ENCODE results near the gene KLF7. TPM values are rescaled to one million over a fixed set of nuclear protein-coding genes. Genes with fewer than 3 reads are reported as not detected.

KLF7 gene
- polyA plus RNA-seq, 3 donors, result 9.4 to 40.7 (median 10.3) TPM

GRCh38 chr2:207139552-207139951 is 26.2 kb downstream of the KLF7 start:
- Histone ChIP-seq H3K4me2 (replicated peaks; ENCODE audit: extremely low read depth, low read length, poor library complexity, severe bottlenecking) (peak overlapping the region; percentile 23), H3K9me3 (replicated peaks in 1 of 2; ENCODE audit: control insufficient read depth in 1 of 2, insufficient read depth in 1 of 2, low read length in 2 of 2) (no peaks in the 10 kb centered on the region), H3K9ac (ENCODE audit: insufficient read depth, low read length, poor library complexity, severe bottlenecking) (no peak overlapping the region), H3K79me2 (ENCODE audit: insufficient read depth, low read length) (peaks cover 79% of the 10 kb centered on the region), H4K20me1 (ENCODE audit: insufficient read depth, low read length) (peaks cover 9% of the 10 kb centered on the region), H3K4me3 (replicated peaks in 1 of 3; ENCODE audit: low read depth in 2 of 3, low read length in 3 of 3) (peak overlapping the region in 1 of 3 experiments; percentile 18), H3K36me3 (replicated peaks in 1 of 2; ENCODE audit: control insufficient read depth in 1 of 2, insufficient read depth in 2 of 2, low read length in 2 of 2) (no peaks in the 10 kb centered on the region), H2AFZ (ENCODE audit: insufficient read depth, low read depth, low read length, poor library complexity, severe bottlenecking) (no peak overlapping the region), H3K27me3 (ENCODE audit: control insufficient read depth in 2 of 2, insufficient read depth in 2 of 2, low read length in 2 of 2) (no peaks in the 10 kb centered on the region), H3K27ac (ENCODE audit: low read depth in 1 of 2, low read length in 2 of 2) (peak overlapping the region; percentile 80 to 84), H3K4me1 (ENCODE audit: control insufficient read depth in 1 of 2, insufficient read depth in 2 of 2, low read length in 2 of 2) (peaks cover 96 to 98% of the 10 kb centered on the region in 2 donors)
- H3K9me3 Mint-ChIP-seq, result no peaks in the 10 kb centered on the region
- H3K27me3 Mint-ChIP-seq (ENCODE audit: low read depth in 3 of 3), result peaks cover 0 to 2% (median 0%) of the 10 kb centered on the region in 3 donors
- peaks cover 95% of the 10 kb centered on the region for H3K4me1 Mint-ChIP-seq
- TF ChIP-seq, protein P1, sequence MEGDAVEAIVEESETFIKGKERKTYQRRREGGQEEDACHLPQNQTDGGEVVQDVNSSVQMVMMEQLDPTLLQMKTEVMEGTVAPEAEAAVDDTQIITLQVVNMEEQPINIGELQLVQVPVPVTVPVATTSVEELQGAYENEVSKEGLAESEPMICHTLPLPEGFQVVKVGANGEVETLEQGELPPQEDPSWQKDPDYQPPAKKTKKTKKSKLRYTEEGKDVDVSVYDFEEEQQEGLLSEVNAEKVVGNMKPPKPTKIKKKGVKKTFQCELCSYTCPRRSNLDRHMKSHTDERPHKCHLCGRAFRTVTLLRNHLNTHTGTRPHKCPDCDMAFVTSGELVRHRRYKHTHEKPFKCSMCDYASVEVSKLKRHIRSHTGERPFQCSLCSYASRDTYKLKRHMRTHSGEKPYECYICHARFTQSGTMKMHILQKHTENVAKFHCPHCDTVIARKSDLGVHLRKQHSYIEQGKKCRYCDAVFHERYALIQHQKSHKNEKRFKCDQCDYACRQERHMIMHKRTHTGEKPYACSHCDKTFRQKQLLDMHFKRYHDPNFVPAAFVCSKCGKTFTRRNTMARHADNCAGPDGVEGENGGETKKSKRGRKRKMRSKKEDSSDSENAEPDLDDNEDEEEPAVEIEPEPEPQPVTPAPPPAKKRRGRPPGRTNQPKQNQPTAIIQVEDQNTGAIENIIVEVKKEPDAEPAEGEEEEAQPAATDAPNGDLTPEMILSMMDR (IDR thresholded peaks at IDR 0.05), result no peak
- WGBS (ENCODE audit: insufficient coverage), result 45% methylated on average over 2 of the region's 4 CpGs
- H3K27ac Mint-ChIP-seq, result peak overlapping the region; percentile 89 to 96 (median 94)
- peak; percentile 73 to 83 (median 80) for DNase-seq
- H3K4me3 Mint-ChIP-seq, result peak overlapping the region in 1 of 2 donors; percentile 62
- intact Hi-C loops (cut with micrococcal nuclease), result loop anchor here in 1 of 2 donors (10.0 kb wide), 1 partner anchor 335 kb away; no protein-coding TSS in a partner anchor
- H3K36me3 Mint-ChIP-seq, result peaks cover 22 to 27% of the 10 kb centered on the region in 2 donors

DNA sequence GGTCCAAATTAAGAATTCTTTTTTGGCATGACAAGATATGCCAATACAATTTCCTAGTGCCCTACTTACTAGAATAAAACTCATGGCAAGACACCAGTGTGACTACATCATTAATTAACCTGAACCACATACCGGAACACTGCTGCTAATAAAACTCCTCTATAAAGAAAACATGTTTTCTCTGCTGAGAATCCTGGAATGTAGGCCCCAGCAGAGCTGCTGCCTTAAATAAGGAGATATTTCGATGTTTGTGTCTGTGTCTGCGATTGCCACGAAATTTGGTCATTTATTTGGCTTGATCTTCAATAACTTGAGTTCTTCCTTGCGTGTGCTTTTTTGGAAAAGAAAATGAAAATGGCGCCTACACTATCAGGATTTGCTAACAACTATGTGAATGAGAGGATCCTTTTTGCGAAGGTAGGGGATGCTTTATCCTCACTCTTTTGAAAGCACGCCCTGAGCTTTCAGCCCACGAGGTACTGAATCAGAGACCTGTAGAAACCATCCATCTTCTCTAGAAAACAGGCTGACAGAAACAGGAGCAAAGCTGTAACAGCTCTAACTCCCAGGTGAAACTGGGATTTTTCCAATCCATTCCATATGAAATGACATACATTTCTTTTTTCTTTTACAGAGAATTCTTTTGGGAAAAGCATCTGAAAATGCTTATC is 27.0 kb downstream of the KLF7 start:
- intact Hi-C loops (cut with micrococcal nuclease), result loop anchor here in 1 of 2 donors (10.0 kb wide), 1 partner anchor 336 kb away; no protein-coding TSS in a partner anchor

More for the DNA sequence above, 27.0 kb downstream of the KLF7 start:
- Histone ChIP-seq H3K9ac (ENCODE audit: insufficient read depth, low read length, poor library complexity, severe bottlenecking) (no peak overlapping the region), H3K27me3 (ENCODE audit: control insufficient read depth in 2 of 2, insufficient read depth in 2 of 2, low read length in 2 of 2) (no peaks in the 10 kb centered on the region), H3K36me3 (replicated peaks in 1 of 2; ENCODE audit: control insufficient read depth in 1 of 2, insufficient read depth in 2 of 2, low read length in 2 of 2) (no peaks in the 10 kb centered on the region), H3K4me2 (replicated peaks; ENCODE audit: extremely low read depth, low read length, poor library complexity, severe bottlenecking) (peak overlapping the region; percentile 23), H3K79me2 (ENCODE audit: insufficient read depth, low read length) (peaks cover 82% of the 10 kb centered on the region), H2AFZ (ENCODE audit: insufficient read depth, low read depth, low read length, poor library complexity, severe bottlenecking) (no peak overlapping the region), H4K20me1 (ENCODE audit: insufficient read depth, low read length) (peaks cover 17% of the 10 kb centered on the region), H3K9me3 (replicated peaks in 1 of 2; ENCODE audit: control insufficient read depth in 1 of 2, insufficient read depth in 1 of 2, low read length in 2 of 2) (no peaks in the 10 kb centered on the region), H3K4me1 (ENCODE audit: control insufficient read depth in 1 of 2, insufficient read depth in 2 of 2, low read length in 2 of 2) (peaks cover 96 to 98% of the 10 kb centered on the region in 2 donors), H3K4me3 (replicated peaks in 1 of 3; ENCODE audit: low read depth in 2 of 3, low read length in 3 of 3) (no peak overlapping the region), H3K27ac (ENCODE audit: low read depth in 1 of 2, low read length in 2 of 2) (peak overlapping the region in 1 of 2 donors; percentile 84)
- Mint-ChIP-seq H3K4me1 (peaks cover 95% of the 10 kb centered on the region), H3K27me3 (ENCODE audit: low read depth in 3 of 3) (peaks cover 0 to 2% (median 0%) of the 10 kb centered on the region in 3 donors), H3K36me3 (peaks cover 23 to 27% of the 10 kb centered on the region in 2 donors), H3K9me3 (no peaks in the 10 kb centered on the region), H3K27ac (peak overlapping the region; percentile 6 to 96 (median 94)), H3K4me3 (no peak overlapping the region)
- no peak for DNase-seq
- WGBS (ENCODE audit: insufficient coverage), result 100% methylated on average over 6 of the region's 9 CpGs
- TF ChIP-seq, protein P1 (IDR thresholded peaks at IDR 0.05), result no peak

All from CD14-positive monocyte (primary cell).